Activated CD4-positive, alpha-beta T cell treated with anti-CD3 and anti-CD28 coated beads, Interleukin-2, Interleukin-6, amounts not matched to agents 100 ng/mL and 50 ng/mL, durations not matched to agents 16 hours and 8 hours (primary cell): ENCODE results near the gene AURKA.

ENCODE experiments used
- DNase-seq: peaks from one replicate; pipeline ENCODE4 v3.0.0-alpha.2; 2020

Gene AURKA

DNA sequence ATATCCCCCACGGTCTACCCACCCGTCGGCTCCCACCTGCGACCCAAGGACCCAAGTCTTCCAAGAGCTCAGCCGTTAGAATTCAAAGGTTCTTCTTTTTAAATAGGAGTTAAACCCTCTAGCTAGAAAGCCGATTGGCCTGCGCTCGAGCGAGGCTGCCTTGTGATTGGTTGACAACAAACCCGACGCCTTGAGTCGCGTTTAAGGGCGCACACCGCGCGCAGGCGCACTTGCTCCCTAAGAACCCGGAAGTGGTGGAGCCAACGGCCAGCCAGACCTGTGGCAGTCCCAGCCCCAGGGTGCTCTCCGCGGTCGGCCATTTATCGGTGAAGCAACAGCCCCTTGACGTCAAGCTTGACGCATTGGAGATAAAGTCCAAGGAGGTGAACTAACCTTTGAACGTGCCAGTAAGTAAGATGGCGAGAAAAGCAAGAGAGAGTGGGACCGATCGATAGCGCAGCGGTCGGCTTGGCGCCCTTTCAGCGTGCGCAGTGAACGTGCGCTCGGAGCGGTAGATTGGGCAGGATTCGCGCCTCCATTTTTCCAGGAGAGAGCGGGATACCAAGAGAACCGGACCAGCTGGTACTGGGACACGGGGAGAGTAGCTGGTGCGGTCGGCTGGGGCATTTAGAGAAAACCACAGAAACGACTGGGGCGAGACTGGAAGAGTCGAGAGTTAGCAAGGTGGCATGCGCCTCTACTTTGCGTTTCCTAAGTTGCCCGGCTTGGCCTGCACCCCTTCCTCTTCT lies at the start of gene AURKA, which contains the start of gene CSTF1:
TSS of gene AURKA (minus strand) at position 84 of the 749 bp plus-strand sequence. CDS start 4,018 bp downstream, outside the sequence.
TSS of gene CSTF1 (plus strand) at position 514 of the 749 bp plus-strand sequence. CDS start 2,908 bp downstream, outside the sequence.
- DNase-seq, result peak; percentile 100

DNA sequence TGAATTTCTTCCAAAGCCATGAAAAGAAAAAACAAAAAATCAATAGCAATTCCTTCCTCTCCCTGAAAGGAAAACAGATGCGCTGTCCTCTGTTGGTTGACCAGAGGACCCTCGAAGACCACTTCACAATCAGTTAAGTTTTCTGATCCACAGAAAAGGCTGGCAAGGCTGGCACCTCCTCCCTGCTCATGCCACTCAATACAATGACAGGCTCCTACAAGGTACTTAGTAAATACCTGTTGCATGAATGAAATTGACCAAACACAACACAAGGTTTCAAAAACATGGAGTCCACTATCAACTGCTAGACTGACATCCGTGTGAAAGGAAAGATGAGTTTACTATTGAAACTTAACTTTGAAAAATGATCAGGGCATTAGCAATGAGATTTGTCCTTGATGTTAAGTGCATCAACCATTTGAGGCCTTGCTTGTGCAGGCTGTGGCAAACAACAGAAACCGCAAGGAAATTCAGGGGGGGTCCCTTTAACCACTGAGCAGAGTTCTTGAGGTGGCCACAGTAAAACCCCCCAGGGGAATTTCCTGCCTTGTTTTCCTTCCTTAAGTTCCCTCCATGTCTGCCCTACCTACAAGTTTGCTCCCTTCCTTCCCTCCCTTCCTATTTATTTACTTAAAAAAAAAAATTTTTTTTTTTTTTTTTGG lies 48.5 kb upstream of the AURKA start:
- peak; percentile 59 for DNase-seq

DNA sequence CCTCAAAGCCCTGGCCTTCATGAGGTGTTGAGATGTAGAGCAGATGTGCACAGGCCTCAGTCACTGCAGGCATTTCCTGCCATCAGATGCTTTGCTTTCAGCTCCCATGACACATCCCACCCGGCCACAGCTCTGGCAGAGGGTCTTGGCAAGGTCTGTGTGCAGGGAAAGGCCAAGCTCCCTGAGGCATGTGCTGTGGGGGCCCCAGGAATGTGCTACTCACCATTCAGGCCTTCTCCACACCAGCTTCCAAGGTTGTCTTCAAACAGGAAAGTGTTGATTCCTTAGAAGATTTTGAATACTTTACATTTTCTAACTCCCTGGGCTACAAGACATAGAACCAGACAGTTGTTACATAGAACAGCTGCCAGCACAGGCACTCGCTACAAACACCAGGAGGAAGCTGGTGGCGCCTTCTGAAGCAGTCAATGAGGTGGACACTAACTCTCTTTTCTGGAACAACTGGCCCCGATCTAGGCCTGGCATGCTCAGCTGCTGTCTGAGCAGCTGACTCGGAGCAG lies 47.8 kb upstream of the AURKA start:
- no peak for DNase-seq

DNA sequence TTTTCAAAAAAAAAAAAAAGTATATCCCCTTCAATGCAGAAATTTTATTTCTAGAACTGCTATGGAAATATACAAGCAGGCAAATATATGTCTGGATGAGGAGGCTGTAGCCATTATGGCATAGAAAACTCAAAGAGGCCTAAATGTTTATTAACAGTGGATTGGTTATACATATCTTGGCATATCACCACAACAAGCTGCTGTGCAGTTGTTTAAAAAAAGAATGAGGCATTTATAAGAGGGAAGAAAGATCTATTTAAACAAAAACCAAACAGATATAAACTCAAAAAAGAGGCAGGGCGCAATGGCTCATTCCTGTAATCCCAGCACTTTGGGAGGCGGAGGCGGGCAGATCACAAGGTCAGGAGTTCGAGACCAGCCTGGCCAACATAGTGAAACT lies 46.3 kb upstream of the AURKA start:
- no peak for DNase-seq

DNA sequence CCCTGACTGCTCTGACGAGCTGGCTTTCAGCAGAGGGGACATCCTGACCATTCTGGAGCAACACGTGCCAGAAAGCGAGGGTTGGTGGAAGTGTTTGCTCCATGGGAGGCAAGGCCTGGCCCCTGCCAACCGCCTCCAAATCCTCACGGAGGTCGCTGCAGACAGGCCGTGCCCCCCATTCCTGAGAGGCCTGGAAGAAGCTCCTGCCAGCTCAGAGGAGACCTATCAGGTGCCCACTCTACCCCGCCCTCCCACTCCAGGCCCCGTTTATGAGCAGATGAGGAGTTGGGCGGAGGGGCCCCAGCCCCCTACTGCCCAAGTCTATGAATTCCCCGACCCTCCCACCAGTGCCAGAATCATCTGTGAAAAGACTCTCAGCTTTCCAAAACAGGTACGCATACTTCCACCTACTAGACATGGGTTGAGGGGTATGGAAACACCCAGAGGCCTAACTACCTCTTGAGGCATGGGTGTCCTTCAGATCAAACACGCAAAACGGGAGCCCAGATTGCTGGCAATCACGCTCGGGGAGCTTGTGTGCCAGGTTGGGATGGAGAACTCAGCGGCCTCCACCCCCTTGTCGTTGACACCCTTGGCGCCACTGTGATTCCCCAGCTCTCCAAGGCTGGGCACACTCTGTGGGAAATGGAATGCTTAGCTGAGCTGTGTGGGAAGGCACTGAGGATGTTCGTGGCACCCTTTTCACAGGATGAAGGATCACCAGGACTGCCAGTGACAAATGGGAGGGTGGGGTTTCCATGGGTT lies 45.4 kb upstream of the AURKA start:
- DNase-seq, result no peak

DNA sequence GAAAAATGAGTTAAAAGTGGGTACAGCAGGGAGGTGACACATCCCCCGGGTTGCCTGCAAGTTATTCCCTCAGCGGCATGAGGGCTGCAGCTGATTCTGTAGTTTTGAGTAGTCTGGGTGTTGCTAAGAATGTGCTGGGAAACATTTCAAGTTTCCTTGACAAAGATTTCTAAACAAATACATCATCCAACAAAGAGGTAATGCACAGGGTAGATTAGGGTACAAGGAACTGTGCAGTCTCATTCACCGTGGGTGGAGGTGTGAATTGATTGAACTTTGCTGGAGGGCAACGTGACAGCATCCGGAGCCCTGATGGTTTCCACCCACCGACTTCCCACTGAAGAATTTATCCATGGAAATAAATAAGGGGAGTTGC lies 41.9 kb upstream of the AURKA start:
- DNase-seq, result no peak

DNA sequence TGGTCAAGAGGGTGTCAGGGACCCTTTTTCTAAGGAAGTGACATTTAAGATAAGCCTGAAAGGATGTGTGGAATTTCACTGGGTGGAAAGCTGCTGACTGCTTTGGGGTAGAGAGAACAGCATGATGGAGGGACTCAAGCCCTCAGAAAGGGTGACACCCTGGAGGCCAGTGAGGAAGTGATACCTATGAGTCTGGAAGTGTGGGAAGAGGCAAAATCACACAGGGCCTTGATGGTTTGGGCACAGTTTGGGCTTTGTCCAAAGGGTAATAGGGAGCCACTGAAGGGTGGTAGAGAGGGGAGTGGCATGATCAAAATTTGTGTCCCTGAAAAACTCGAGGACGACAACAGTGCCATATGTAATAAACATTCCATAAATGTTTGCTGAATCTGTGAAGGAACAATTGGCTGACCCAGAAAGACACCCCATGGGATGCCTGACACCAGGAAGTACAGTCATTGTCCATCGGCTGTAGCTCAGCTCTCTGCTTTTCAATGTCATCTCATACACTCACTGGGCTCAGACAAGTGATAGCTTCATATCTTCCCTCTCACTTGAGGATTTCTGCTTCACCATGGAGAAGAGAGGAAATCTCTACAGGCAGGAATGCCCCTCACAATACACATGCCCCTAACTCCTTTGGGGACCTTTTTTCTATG lies 41.3 kb upstream of the AURKA start:
- DNase-seq, result no peak

DNA sequence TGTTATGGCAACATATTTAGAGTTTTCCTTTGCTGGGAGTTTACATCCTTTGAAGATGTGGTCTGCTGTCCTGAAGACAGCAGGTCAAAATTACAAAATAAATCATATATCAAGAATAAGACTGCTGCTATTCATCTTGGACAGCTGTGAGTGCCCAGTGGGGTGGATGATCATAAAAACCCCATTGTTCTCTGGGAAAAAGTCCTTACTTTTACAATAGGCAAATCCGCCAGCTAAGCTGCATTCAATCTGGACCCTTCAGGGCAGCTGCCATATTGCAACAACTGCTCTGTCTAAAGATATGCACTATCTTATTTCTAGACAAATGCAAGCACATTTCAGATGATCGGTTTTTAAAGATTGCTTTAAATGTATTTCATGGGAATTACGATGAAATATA lies 39.5 kb upstream of the AURKA start:
- DNase-seq, result no peak

DNA sequence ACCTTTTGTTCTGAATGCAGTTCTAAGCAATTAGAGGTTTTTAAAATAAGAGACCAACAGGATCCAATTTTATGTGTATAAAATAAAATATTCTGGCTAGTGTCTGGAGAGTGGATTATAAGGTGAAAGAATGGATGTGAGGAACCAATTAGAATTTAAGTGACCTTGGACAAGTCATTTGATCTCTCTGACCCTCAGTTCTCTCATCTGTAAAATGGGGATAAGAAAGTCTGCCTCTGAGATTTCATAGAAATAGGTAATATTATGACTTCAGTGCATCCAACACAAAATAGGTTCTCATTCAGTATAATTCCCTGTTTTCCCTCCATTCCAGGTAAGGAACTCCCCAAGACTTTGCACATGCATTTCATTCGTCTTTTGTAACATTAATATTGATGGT lies 38.9 kb upstream of the AURKA start:
- no peak for DNase-seq

DNA sequence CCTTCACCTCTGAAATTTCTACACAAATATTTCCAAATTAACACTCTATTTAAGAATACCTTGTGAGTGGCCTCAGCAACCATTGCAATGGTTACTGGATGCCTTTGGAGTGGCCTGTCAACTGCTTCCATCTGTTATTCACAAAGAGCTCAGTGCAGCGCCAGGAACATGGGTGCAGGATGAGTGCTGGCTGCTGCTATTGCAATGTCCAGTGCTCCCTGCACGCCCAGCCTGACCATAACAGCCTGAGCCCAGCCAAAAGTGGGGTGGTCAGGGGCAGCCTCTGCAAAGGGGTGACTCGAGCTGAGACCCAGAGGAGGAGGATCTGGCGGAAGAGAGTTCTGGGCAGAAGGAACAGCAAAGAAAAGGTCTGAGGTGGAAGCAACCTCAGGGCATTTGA lies 38.4 kb upstream of the AURKA start:
- DNase-seq, result no peak

DNA sequence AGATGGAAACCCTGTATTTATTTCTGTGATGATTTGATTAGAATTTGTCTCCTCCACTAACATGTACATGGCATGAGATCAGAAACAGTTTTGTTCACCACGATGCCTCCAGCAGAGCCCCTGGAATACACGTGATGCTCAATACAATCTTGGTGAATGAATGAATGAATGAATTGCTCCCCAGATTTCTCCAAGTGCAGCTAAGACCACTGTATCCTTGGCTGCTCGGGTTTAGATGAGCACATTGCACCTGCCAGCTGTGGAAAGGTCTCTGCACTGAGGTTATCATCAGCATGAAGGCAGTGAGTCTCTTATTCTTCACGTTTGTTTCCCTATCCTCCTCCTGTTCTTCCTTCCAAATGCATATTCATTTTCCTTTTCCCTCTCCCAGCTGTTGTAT lies 37.9 kb upstream of the AURKA start:
- no peak for DNase-seq

DNA sequence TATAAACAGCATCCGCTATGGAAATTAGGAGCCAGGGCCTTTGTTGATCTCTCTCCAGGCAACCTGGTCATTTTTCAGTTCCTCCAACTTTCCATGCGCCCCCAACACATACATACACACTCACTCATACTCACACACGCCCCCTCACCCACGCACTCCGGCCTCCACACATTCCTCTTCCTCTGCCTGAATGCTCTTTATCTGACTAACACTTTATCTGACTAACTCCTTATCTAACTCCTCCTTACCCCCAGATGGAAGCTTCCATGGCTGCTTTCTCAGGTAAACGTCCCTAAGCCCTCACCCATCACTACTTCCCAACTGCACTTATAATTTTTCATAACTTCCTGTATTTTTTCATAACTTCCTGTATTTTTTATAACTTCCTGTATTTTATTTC lies 37.5 kb upstream of the AURKA start:
- DNase-seq, result no peak

DNA sequence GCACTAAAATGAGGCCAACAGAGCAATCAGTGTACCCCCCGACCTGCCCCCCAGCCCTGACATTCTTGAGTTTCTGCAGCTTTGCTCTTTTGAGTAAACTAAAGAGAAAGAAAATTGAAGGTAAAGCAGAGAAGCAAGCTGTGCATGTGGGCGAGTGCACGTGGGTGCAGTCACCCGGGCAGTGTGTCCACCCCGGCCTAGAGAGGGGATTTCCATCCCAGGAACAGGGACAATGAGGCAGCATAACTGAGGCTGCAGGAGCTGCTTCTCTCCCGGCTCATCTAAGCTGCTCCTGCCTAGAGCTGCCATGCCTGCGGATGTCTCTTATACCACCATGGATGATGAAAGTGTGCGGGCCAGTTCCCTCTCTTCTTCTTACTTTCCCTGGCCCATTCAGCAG lies 36.9 kb upstream of the AURKA start:
- no peak for DNase-seq

DNA sequence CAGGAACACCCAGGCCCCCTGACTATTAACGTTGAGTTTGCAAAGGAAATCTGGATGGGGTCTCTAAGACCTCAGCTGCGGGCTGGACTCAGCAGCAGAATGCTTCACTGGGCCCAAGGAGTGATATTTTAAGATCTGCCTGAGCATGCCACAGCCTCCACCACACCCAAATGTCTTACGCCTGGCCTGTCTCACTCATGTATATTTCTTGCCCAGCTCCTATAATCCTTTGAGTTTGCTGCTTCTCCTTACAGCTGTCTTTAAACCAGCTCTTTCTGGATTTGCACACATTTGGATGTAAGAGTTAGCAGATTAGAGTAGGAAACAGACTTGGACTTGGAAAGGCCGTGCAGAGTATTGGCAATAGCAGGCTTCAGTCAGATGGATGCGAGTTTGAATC lies 36.4 kb upstream of the AURKA start:
- no peak for DNase-seq

DNA sequence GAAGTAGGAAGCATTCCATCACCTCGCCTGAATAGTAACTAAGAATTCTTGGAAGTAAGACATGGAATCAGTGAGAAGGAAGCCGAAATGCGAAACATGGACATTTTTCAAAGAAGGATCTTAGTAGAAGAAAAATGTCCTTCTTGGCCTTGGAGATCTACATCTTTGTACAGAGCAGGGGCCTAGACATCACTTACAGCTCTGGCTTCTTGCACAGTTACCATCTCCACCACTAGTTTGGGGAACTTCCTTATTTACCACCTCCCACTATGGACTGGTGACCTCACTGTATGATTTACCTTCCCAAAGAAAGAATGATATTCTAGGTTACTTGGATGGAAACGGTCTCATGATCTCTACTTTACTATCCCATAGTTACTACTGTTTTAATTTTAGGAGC lies 35.8 kb upstream of the AURKA start:
- DNase-seq, result no peak

DNA sequence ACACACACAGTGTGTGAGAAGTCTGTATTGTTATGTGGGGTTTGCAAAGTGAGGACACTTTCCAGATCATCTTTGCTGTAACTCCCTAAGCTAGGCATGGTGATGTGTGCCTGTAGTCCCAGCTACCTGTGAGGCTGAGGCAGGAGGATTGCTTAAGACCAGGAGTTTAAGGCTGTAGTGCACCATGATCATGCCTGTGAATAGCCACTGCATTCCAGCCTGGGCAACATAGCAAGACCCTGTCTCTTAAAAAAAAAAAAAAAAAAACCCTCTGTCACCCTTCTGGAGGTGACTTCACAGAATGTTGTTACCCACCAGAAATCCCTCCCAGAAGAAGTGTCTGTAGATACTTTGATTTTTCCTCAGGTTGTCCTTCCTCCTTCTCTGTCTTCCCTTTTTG lies 34.9 kb upstream of the AURKA start:
- DNase-seq, result no peak

DNA sequence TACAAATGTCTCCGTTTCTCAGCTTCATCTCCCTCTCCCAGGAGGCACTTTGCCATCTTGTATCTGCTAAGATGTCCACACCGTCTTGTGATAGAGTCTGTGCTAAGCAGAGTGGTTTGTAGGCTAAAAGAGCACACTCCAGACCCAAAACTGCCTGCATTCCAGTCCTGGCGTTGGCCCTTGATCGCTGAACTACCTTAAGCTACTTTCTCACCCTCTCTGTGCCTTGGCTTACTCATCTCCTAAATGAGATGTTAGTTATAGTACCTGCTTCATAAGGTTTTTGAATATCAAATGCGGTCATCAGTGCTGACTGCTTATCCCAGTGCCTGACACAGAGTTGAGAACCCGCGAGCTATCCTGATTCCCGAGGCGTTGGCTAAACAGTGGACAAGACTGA lies 34.0 kb upstream of the AURKA start:
- no peak for DNase-seq

DNA sequence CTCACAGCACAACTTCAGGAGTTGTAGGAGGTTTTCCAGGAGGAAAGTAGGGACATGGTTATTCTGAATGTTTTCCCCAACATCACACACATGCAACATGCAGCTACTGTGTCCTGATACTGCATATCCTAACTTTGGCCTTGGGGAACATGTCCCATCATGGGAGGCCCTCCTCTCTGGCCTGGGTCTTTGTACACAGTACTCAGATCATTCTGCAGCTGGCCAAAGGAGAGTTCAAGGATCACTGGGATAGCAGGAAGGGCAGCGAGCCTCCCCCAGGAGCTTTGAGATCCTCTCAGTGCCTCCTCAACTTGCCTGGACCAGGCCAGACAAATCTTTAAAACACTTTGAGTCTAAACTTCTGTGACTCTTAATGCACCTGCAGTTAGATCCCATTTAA lies 32.9 kb upstream of the AURKA start:
- DNase-seq, result no peak

DNA sequence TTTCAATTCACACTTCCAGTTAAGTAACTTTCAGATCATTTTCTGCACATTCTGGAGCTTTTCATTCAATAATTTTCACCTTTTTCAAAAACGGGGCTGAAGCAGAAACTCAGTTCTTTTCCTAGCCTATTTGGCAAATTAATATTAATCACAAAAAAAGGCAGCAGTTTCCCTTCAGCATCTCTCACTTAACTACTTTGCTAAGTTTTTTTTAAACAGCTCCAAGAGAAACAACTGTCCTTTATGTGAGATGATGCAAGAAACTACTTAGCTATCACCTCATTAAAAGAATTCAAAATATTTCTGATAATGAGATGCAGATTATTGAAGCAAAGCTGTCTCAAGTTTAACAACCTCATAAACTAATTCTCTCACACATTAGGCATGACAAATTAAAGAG lies 31.9 kb upstream of the AURKA start:
- no peak for DNase-seq

DNA sequence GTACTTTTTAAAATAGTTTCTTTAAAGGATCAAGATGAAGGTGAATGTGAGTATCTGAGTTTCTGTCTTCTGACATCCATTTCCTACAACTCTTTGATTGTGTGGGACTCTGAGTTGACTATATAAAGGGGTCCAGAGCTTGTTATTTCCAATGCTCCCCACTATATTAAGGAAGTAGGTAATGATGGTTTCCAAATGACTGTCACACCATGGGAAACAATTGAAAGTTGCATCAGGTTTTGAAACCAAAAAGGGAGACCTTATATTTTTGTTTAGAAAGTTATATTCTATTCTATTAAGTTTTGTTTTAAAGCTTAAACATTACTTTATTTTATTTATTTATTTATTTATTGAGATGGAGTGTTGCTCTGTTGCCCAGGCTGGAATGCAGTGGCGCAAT lies 31.2 kb upstream of the AURKA start:
- DNase-seq, result no peak

DNA sequence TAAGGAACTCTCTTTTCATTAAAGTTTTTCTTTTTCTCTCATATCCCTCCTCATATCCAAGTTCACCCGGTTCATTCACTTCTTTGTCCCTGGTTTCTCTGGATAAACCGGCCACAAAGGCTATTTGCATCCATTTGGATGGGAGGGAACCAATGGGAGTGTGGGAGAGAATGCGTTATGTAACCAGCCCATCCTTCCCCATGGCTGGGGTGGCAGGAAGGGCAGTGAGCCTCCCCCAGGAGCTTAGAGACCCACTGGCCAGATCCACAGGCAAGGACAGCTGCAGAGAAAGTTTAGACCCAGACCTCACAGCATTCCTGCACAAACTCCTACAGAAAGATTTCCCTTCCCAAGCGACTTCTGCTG lies 30.8 kb upstream of the AURKA start:
- no peak for DNase-seq

DNA sequence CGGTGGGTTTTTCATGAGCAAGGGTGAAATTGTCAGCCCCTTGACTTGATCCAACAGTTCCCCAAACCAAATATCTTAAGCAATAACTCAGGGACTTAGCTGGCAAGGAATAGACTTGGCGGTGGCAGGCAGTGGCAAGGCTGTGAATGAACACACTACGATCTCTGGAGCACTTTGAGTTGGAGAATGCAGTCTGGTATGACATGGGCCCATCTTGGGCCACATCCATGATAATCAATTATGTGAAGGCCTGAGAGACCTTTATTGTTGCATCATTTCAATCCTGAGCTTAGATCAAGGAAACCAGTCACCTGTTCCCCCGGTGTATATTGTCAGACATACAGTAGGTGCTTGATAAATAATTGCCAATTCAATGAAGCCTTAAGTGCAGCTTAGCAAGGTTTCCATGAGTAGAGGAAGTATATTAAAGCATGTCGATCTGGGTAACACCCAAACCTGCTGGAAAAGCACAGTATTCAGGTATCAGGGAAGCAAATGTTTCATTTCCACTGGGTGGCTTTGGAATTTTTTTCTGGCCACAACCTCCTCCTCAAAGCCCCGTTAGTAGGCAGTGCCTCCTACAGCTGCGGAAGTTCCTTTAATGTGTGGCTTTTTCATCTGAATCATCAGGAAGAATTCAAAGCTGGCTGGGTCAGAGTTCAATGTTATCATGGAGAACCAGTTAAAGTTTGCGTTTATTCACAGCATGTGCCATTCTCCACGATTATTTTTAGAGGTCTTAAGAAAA lies 30.2 kb upstream of the AURKA start:
- DNase-seq, result no peak
